ENCODE results near the gene DYRK1A.

The DYRK1A gene

GRCh38 chr21:37532868-37533780, 166.6 kb downstream of the DYRK1A start:
- TF ChIP-seq CTCF (IDR thresholded peaks at IDR 0.05; ENCODE audit: borderline replicate concordance, control extremely low read depth, extremely low read depth, insufficient read depth, missing control alignments), result no peak
- in situ Hi-C loops (cut with MboI; ENCODE audit: low sequenced_read_pairs, unreplicated experiment), result no loop called here
- DNase-seq (ENCODE audit: low spot score), result peak; percentile 29

GRCh38 chr21:37534431-37534830, 167.9 kb downstream of the DYRK1A start:
- in situ Hi-C loops (cut with MboI; ENCODE audit: low sequenced_read_pairs, unreplicated experiment), result no loop called here
- TF ChIP-seq CTCF (IDR thresholded peaks at IDR 0.05; ENCODE audit: borderline replicate concordance, control extremely low read depth, extremely low read depth, insufficient read depth, missing control alignments), result no peak

GRCh38 chr21:37535130-37535529, 168.6 kb downstream of the DYRK1A start:
- in situ Hi-C loops (cut with MboI; ENCODE audit: low sequenced_read_pairs, unreplicated experiment), result no loop called here
- TF ChIP-seq CTCF (IDR thresholded peaks at IDR 0.05; ENCODE audit: borderline replicate concordance, control extremely low read depth, extremely low read depth, insufficient read depth, missing control alignments), result no peak

More at GRCh38 chr21:37534431-37534830, 167.9 kb downstream of the DYRK1A start:
- no peak for DNase-seq (ENCODE audit: low spot score)

GRCh38 chr21:37535672-37536071, 169.1 kb downstream of the DYRK1A start:
- TF ChIP-seq CTCF (IDR thresholded peaks at IDR 0.05; ENCODE audit: borderline replicate concordance, control extremely low read depth, extremely low read depth, insufficient read depth, missing control alignments), result no peak
- no peak for DNase-seq (ENCODE audit: low spot score)
- in situ Hi-C loops (cut with MboI; ENCODE audit: low sequenced_read_pairs, unreplicated experiment), result no loop called here

More at GRCh38 chr21:37535130-37535529, 168.6 kb downstream of the DYRK1A start:
- no peak for DNase-seq (ENCODE audit: low spot score)

GRCh38 chr21:37536616-37537278, 170.2 kb downstream of the DYRK1A start:
- TF ChIP-seq CTCF (IDR thresholded peaks at IDR 0.05; ENCODE audit: borderline replicate concordance, control extremely low read depth, extremely low read depth, insufficient read depth, missing control alignments), result no peak
- DNase-seq (ENCODE audit: low spot score), result no peak
- in situ Hi-C loops (cut with MboI; ENCODE audit: low sequenced_read_pairs, unreplicated experiment), result no loop called here

GRCh38 chr21:37537391-37537996, 170.9 kb downstream of the DYRK1A start:
- TF ChIP-seq CTCF (IDR thresholded peaks at IDR 0.05; ENCODE audit: borderline replicate concordance, control extremely low read depth, extremely low read depth, insufficient read depth, missing control alignments), result no peak
- in situ Hi-C loops (cut with MboI; ENCODE audit: low sequenced_read_pairs, unreplicated experiment), result no loop called here
- no peak for DNase-seq (ENCODE audit: low spot score)
